CD4-positive, alpha-beta T cell treated with Interleukin-4 for 4 hours (primary cell): ENCODE data around the gene GAK.

Experiments used
- DNase-seq: peaks from one replicate; pipeline ENCODE4 v3.0.0-alpha.2; 2020

Gene GAK

GRCh38 chr4:963276-964225, 31.4 kb upstream of the GAK start:
- no peak for DNase-seq

DNA sequence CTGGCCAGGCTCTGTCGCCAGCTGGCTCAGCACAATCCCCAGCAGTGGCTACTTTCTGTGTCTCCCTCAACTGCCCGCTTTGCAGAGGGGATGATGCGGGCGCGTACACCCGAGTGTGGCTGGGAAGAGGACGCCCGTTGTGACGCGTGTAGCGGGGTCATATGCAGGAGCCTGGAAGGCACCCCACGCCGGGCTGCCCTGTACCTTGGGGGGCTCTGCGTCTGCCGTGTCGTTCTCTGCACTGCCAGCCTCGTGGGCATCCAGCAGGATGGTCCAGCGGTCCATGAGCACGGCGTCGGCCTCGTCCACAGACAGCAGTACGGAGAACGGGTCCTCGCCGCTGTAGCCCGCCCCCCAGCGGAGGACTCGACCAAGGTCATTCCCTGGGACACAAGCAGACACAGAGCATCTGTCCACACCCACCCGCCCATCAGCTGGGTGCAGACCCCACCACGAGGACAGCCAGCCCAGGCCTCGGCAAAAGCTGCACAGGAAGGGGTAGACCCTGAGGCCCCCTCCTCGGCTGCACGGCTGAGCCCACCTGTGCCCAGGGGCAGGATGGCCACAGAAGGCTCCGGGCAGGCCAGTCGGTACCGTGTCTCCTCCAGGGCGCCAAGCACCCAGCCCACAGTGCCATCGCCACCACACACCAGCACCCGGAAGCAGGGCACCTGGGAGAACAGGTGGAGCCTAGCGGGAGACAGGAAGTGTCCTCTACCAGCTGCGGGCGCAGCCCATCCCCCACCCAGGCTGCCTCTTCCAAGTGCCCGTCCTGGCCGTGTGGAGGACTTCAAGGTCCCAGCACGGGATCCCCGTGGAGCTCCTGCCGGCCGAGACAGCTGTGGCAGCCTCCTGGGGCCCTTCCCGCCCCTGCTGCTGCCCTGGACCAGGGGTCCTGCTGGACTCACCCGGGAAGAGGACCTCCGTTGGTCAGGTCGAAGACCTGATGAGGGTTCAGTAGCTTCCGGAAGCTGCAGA, 30.4 kb upstream of the GAK start:
- no peak for DNase-seq

DNA sequence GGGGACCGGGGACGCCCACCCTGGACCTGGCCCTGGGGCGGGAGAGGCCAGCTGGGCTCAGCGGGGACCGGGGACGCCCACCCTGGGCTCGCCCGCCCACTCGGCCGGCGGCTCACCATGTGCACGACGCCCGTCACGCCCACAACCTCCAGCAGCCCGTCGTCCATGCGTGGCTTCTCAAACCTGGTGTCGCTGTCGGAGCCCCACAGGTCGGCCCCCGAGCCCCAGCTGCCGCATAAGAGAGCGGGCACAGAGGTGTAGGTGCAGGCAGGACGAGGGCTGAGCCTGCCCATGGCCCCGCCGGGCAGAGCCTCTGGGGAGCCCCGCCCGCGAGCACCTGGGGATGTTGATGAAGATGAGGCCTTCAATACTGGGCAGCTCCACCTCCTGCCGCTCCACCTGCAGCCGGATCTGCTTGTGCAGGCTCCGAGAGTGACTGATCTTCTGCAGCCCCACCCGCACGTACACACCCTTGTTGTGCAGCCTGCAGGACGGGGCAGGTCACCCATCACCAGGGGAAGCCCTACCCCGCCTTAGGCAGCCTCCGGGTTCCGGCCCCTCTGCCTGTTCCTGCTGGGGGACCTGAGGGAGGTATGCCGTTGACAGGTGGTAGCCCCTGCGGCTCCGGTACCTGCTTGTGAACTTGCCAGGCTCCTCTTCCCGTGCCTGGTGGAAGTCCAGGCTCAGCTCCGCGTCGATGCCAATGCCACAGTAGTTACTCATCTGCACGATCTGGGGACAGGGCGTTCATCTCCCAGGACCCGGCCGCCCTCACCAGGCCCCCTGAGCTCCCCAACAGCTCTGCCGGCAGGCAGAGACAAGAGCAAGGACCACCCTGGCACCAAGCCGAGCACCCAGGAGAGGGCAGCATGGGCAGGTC, 29.5 kb upstream of the GAK start:
- DNase-seq: no peak

DNA sequence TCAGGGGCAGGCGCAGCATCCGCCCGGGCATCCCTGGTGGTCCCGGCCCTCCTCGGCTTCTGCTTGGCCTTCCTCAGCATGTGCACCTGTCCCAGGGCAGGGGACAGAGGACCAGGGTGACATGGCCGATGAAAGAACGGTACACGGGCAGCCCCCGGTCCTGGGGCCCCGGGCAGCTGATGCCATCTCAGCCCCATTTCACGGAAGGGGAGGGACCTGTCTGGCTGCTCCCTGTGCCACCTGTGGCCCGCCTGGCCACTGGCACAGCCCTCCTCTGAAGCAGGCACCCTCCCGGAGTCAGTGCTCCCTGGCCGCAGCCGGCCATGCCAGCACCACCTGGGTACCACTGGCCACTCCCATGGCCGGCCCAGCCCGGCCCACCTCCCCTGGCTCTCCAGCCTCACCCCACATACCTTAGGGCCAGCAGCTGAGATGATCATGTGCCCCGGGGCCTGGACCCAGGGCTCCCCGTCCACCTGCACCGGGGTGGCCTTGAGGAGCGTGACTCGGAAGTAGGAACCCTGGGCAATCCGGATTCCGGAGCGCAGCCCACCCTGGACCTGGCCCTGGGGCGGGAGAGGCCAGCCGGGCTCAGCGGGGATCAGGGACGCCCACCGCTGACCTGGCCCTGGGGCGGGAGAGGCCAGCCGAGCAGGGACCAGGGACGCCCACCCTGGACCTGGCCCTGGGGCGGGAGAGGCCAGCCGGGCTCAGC, 28.7 kb upstream of the GAK start:
- no peak for DNase-seq

- no peak for DNase-seq
Measured at GRCh38 chr4:960140-960635, 28.1 kb upstream of the GAK start.

- no peak for DNase-seq
Measured at GRCh38 chr4:959338-960139, 27.4 kb upstream of the GAK start.

GRCh38 chr4:958696-959337, 26.7 kb upstream of the GAK start:
- DNase-seq: no peak

DNA sequence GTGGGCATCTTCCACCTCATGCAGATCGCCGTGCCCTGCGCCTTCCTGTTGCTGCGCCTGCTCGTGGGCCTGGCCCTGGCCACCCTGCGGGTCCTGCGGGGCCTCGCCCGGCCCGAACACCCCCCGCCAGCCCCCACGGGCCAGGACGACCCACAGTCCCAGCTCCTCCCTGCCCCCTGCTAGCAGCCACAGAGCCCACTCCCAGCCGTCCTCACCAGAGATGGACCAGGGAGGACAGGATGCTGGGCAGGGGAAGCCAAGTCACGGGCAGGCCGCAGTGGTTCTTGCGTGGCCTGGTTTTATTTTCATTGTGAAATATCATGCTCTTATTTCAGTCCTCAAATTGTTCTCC, 26.2 kb upstream of the GAK start:
- DNase-seq: no peak

- no peak for DNase-seq
Measured at GRCh38 chr4:957581-958313, 25.6 kb upstream of the GAK start.

- no peak for DNase-seq
Measured at GRCh38 chr4:957231-957580, 25.1 kb upstream of the GAK start.

DNA sequence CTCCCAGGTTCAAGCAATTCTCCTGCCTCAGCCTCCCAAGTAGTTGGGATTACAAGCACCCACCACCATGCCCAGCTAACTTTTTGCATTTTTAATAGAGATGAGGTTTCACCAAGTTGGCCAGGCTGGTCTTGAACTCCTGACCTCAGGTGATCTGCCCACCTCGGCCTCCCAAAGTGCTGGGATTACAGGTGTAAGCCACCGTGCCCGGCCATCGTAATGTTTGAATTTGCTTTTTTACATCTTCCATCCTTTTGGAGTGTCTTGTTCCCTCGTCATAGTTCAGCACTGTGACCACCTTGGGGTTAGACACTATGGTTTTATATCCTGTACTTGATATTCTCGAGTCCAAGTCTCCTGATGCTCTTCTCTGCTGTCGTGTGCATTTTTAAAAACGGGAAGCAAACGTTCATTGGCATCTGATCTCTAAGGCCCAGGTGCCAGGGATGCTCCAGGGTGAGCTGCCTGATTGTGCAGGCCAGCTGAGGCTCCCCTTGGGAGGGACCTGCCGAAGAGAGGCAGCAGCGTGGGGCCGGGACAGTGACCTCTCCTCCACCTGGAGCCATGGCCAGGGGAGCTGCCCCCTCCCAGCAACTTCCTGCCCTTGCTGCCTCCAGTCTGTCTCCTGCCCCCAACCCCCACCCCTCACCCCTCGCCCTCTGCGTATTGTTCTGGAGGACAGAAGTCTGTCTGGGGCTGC, 24.6 kb upstream of the GAK start:
- no peak for DNase-seq

DNA sequence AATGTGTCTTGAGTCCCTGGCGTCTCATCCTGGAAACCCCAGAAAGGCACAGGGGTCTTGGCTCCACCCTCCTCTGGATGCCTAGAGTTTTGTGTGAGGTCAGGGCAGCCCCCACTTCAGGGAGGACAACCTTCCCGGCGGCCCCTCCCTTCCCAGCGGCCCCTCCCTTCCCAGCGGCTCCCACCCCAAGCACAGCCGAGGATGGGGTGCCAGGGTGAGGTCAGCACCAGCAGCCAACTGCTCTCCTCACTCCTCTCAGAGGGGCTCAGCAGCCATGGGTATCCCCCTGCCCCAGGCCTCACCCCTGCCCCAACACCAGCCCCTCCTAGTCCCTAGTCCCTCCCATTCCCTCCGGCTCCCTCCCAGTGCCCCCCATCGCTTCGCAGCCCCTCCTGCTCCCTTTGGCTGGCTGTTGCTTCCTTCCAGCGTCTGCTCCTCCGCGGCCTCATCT, 23.8 kb upstream of the GAK start:
- DNase-seq: no peak

DNA sequence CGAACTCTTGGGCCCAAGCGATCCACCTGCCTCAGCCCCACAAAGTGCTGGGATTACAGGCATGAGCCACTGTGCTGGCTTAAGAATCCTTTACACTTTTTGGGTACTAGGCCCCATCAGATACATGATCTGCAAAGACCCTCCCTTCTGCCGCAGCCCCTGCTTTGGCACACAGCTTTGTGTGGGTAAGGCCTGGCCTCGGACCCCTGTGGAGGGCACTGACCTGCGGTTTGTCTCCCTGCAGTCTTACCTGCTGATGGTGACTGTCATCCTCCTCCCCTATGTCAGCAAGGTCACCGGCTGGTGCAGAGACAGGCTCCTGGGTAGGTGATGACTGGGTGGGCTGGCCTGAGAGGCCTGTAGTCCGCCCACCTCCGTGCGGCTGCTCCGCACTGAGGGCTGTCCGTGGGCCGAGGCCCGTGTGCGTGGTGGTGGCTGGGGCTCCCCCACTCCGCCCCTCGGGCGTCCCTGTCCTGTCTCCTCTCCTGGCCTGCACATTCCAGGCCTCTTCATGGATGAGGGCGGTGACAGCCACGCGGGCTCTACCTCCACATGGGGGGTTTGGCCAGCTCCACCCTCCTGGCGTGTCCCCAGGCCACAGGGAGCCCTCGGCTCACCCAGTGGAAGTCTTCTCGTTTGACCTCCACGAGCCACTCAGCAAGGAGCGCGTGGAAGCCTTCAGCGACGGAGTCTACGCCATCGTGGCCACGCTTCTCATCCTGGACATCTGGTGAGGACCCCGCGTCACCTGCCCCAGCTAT, 23.2 kb upstream of the GAK start:
- no peak for DNase-seq

DNA sequence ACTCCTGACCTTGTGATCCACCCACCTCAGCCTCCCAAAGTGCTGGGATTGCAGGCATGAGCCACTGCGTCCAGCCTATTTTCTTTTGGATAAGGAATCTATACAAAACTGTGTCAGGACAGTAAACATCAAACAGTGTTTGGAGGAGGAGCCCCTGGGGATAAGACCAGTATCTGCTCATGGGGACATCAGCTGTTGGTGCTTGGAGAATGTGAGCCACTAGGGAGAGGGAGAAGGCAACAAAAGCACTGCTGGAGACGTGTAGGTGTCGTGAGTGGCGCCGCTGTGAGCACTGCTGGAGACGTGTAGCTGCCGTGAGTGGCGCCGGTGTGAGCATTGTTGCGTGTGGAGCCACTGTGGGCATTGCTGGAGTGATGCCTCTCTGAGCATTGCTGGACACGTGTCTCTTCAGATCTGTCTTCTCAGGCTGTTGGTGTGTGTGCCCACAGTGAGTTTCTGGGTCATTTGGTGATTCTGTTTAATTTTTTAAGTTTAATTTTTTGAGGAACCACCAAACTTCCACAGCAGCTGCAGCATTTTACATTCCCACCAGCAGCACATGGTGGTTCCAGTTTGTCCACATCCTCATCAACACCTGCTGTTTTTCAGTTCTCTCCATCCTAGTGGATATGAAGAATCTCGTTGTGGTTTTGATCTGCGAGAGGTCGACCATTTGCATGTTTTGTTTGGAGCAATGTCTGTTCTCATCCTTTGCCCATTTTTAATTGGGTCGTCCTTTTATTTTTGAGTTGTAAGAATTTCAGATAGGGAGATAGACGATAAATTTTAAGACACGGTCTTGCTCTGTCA, 22.3 kb upstream of the GAK start:
- no peak for DNase-seq

GRCh38 chr4:953574-953915, 21.4 kb upstream of the GAK start:
- no peak for DNase-seq

DNA sequence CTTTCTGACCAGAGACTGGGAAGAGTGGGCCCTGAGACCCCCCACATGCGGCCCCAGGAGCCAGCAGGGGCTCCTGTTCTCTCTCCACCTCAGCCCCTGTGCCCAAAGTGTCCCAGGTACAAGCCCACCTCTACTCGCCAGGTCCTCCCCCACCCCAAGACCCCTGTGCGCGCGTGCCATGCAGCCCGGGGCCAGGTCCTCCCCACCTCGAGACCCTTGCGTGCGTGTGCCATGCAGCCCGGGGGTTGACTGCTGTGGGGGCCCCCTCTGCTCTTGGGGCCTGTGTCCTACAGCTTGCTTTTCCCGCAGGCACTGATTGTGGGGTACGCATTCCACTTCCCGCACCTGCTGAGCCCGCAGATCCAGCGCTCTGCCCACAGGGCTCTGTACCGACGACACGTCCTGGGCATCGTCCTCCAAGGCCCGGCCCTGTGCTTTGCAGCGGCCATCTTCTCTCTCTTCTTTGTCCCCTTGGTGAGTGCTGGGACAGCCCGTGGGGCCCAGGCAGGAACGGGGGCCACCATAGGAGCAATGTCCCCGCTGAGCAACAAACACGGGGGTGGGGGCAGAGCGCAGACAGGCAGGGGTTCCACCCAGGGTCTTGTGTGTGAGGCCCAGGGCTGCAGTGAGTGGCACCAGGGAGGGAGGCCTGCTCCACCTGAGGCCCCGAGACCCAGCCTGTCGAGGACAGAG, 20.9 kb upstream of the GAK start:
- no peak for DNase-seq
